ENCODE measurements around the gene DNAJB11. TPM values are rescaled to one million over a fixed set of nuclear protein-coding genes. Genes with fewer than 3 reads are reported as not detected.

Gene DNAJB11
- total RNA-seq, 1 donor from 2014 or later: 93.5 TPM

- Histone ChIP-seq H3K27me3 (ENCODE audit: control insufficient read depth, insufficient read depth, low read length) (no peaks in the 10 kb centered on the region), H3K4me3 (ENCODE audit: low read depth, low read length) (no peak overlapping the region), H3K36me3 (ENCODE audit: control insufficient read depth, insufficient read depth, low read length) (no peaks in the 10 kb centered on the region)
- TF ChIP-seq CTCF (IDR thresholded peaks at IDR 0.05; ENCODE audit: insufficient read depth, low read length, poor library complexity, severe bottlenecking): no peak
- no peak for DNase-seq (ENCODE audit: low read depth)
These were observed 55.1 kb downstream of the DNAJB11 start for GRCh38 chr3:186625600-186626042.

GRCh38 chr3:186626254-186626847, 55.8 kb downstream of the DNAJB11 start:
- H3K27me3 ChIP-seq (ENCODE audit: control insufficient read depth, insufficient read depth, low read length): no peaks in the 10 kb centered on the region
- no peaks in the 10 kb centered on the region for H3K36me3 ChIP-seq (ENCODE audit: control insufficient read depth, insufficient read depth, low read length)
- H3K4me3 ChIP-seq (ENCODE audit: low read depth, low read length): no peak overlapping the region
- DNase-seq (ENCODE audit: low read depth): no peak
- no peak for TF ChIP-seq CTCF (IDR thresholded peaks at IDR 0.05; ENCODE audit: insufficient read depth, low read length, poor library complexity, severe bottlenecking)

- no peak for TF ChIP-seq CTCF (IDR thresholded peaks at IDR 0.05; ENCODE audit: insufficient read depth, low read length, poor library complexity, severe bottlenecking)
These were observed 57.4 kb downstream of the DNAJB11 start for GRCh38 chr3:186627852-186628414.

GRCh38 chr3:186628756-186629155, 58.2 kb downstream of the DNAJB11 start:
- Histone ChIP-seq H3K4me3 (ENCODE audit: low read depth, low read length) (no peak overlapping the region), H3K36me3 (ENCODE audit: control insufficient read depth, insufficient read depth, low read length) (no peaks in the 10 kb centered on the region), H3K27me3 (ENCODE audit: control insufficient read depth, insufficient read depth, low read length) (no peaks in the 10 kb centered on the region)
- TF ChIP-seq CTCF (IDR thresholded peaks at IDR 0.05; ENCODE audit: insufficient read depth, low read length, poor library complexity, severe bottlenecking): no peak
- no peak for DNase-seq (ENCODE audit: low read depth)

More at GRCh38 chr3:186627852-186628414, 57.4 kb downstream of the DNAJB11 start:
- no peaks in the 10 kb centered on the region for H3K27me3 ChIP-seq (ENCODE audit: control insufficient read depth, insufficient read depth, low read length)
- DNase-seq (ENCODE audit: low read depth): no peak
- no peak overlapping the region for H3K4me3 ChIP-seq (ENCODE audit: low read depth, low read length)
- no peaks in the 10 kb centered on the region for H3K36me3 ChIP-seq (ENCODE audit: control insufficient read depth, insufficient read depth, low read length)

- H3K27me3 ChIP-seq (ENCODE audit: control insufficient read depth, insufficient read depth, low read length): no peaks in the 10 kb centered on the region
- no peak overlapping the region for H3K4me3 ChIP-seq (ENCODE audit: low read depth, low read length)
- TF ChIP-seq CTCF (IDR thresholded peaks at IDR 0.05; ENCODE audit: insufficient read depth, low read length, poor library complexity, severe bottlenecking): no peak
- no peaks in the 10 kb centered on the region for H3K36me3 ChIP-seq (ENCODE audit: control insufficient read depth, insufficient read depth, low read length)
- DNase-seq (ENCODE audit: low read depth): no peak
These were observed 60.6 kb downstream of the DNAJB11 start for GRCh38 chr3:186630950-186631641.

Measured in kidney epithelial cell (primary cell).